ENCODE results near the gene TIAM2. TPM values are rescaled to one million over a fixed set of nuclear protein-coding genes. Genes with fewer than 3 reads are reported as not detected.
"Not testable (repeated sequence)": the region's sequence is repeated elsewhere in the genome, so short reads cannot be mapped to it uniquely, and the experiment has no call there.

TIAM2 gene
- total RNA-seq, 2 donors from 2014 or later = 3.1 to 6.6 TPM

- ATAC-seq = no peak
- Histone ChIP-seq H3K9me3 (no peaks in the 10 kb centered on the region), H3K27ac (no peak overlapping the region), H3K4me1 (no peaks in the 10 kb centered on the region), H3K4me3 (no peak overlapping the region), H3K27me3 (no peaks in the 10 kb centered on the region), H3K36me3 (replicated peaks in 1 of 2; ENCODE audit: insufficient read depth in 1 of 2, low read depth in 2 of 2) (peaks cover 0 to 2% of the 10 kb centered on the region in 2 donors)
- intact Hi-C loops (cut with DNase I) = no loop called here
- 74 to 77% methylated on average over 6 of the region's 6 CpGs for WGBS, 2 donors
- DNase-seq = no peak
- TF ChIP-seq CTCF (IDR thresholded peaks at IDR 0.05) (no peak), POLR2A (IDR thresholded peaks at IDR 0.05) (no peak)
These were observed 34.1 kb upstream of the TIAM2 start for GRCh38 chr6:154960854-154961530.

- TF ChIP-seq CTCF (IDR thresholded peaks at IDR 0.05) = no peak
- ATAC-seq (no peak), DNase-seq (no peak)
- Histone ChIP-seq H3K27ac (no peak overlapping the region), H3K27me3 (no peaks in the 10 kb centered on the region), H3K4me1 (no peaks in the 10 kb centered on the region), H3K9me3 (no peaks in the 10 kb centered on the region), H3K4me3 (no peak overlapping the region), H3K36me3 (replicated peaks in 1 of 2; ENCODE audit: insufficient read depth in 1 of 2, low read depth in 2 of 2) (peaks cover 0 to 2% of the 10 kb centered on the region in 2 donors)
- WGBS, 2 donors = 92 to 96% methylated on average over 2 of the region's 2 CpGs
- intact Hi-C loops (cut with DNase I) = no loop called here
These were observed 32.4 kb upstream of the TIAM2 start for GRCh38 chr6:154962753-154963152.

- 94 to 96% methylated on average over 13 to 22 of the region's 51 CpGs for WGBS, 2 donors
- H3K4me1 ChIP-seq; intact Hi-C loops (cut with DNase I); H3K4me3 ChIP-seq; H3K9me3 ChIP-seq; ATAC-seq; DNase-seq; H3K36me3 ChIP-seq (replicated peaks in 1 of 2; ENCODE audit: insufficient read depth in 1 of 2, low read depth in 2 of 2); H3K27me3 ChIP-seq; H3K27ac ChIP-seq: not testable (repeated sequence)
These were observed 28.9 kb upstream of the TIAM2 start for GRCh38 chr6:154966065-154966770.

GRCh38 chr6:154969796-154970195, 25.3 kb upstream of the TIAM2 start:
- H3K4me1 ChIP-seq = no peaks in the 10 kb centered on the region
- H3K27ac ChIP-seq = no peak overlapping the region
- WGBS, 2 donors = 65 to 89% methylated on average over 5 of the region's 5 CpGs
- ATAC-seq = no peak
- H3K36me3 ChIP-seq (replicated peaks in 1 of 2; ENCODE audit: insufficient read depth in 1 of 2, low read depth in 2 of 2) = no peaks in the 10 kb centered on the region
- TF ChIP-seq POLR2A (IDR thresholded peaks at IDR 0.05) (no peak), CTCF (IDR thresholded peaks at IDR 0.05) (no peak)
- no peaks in the 10 kb centered on the region for H3K27me3 ChIP-seq
- no peaks in the 10 kb centered on the region for H3K9me3 ChIP-seq
- intact Hi-C loops (cut with DNase I) = no loop called here
- H3K4me3 ChIP-seq = no peak overlapping the region
- DNase-seq = no peak

- 84 to 88% methylated on average over 10 to 11 of the region's 11 CpGs for WGBS, 2 donors
- intact Hi-C loops (cut with DNase I) = no loop called here
- TF ChIP-seq POLR2A (IDR thresholded peaks at IDR 0.05) = no peak
- no peak for TF ChIP-seq CTCF (IDR thresholded peaks at IDR 0.05)
These were observed 20.5 kb upstream of the TIAM2 start for GRCh38 chr6:154974485-154975149.

More at GRCh38 chr6:154974485-154975149, 20.5 kb upstream of the TIAM2 start:
- no peak for DNase-seq
- Histone ChIP-seq H3K4me3 (no peak overlapping the region), H3K27me3 (no peaks in the 10 kb centered on the region), H3K9me3 (no peaks in the 10 kb centered on the region), H3K27ac (no peak overlapping the region), H3K36me3 (replicated peaks in 1 of 2; ENCODE audit: insufficient read depth in 1 of 2, low read depth in 2 of 2) (no peaks in the 10 kb centered on the region), H3K4me1 (no peaks in the 10 kb centered on the region)
- ATAC-seq = no peak
